ENCODE data around the gene ATP10B.

The ATP10B gene

GRCh38 chr5:160629003-160629402, 223.0 kb downstream of the ATP10B start:
- no peak for DNase-seq

GRCh38 chr5:160628619-160628968, 223.4 kb downstream of the ATP10B start:
- DNase-seq: no peak

GRCh38 chr5:160627921-160628618, 223.9 kb downstream of the ATP10B start:
- DNase-seq: no peak

GRCh38 chr5:160626322-160626721, 225.7 kb downstream of the ATP10B start:
- DNase-seq: no peak

GRCh38 chr5:160621526-160621925, 230.5 kb downstream of the ATP10B start:
- DNase-seq: no peak

GRCh38 chr5:160620401-160620800, 231.6 kb downstream of the ATP10B start:
- DNase-seq: no peak

- DNase-seq: no peak
These were observed 232.6 kb downstream of the ATP10B start for GRCh38 chr5:160619381-160619780.

- no peak for DNase-seq
These were observed 233.7 kb downstream of the ATP10B start for GRCh38 chr5:160618286-160618685.

GRCh38 chr5:160616712-160617497, 235.1 kb downstream of the ATP10B start:
- no peak for DNase-seq

GRCh38 chr5:160614136-160614535, 237.9 kb downstream of the ATP10B start:
- no peak for DNase-seq

- no peak for DNase-seq
These were observed 246.7 kb downstream of the ATP10B start for GRCh38 chr5:160605266-160605665.

GRCh38 chr5:160604484-160604883, 247.5 kb downstream of the ATP10B start:
- no peak for DNase-seq

GRCh38 chr5:160602744-160603143, 249.3 kb downstream of the ATP10B start:
- DNase-seq: no peak

- no peak for DNase-seq
These were observed 251.0 kb downstream of the ATP10B start for GRCh38 chr5:160601046-160601445.

- DNase-seq: no peak
These were observed 278.7 kb downstream of the ATP10B start for GRCh38 chr5:160573318-160573717.

GRCh38 chr5:160567031-160567705, 284.8 kb downstream of the ATP10B start:
- no peak for DNase-seq

GRCh38 chr5:160565376-160565775, 286.6 kb downstream of the ATP10B start:
- no peak for DNase-seq

GRCh38 chr5:160556846-160557245, 295.2 kb downstream of the ATP10B start:
- no peak for DNase-seq

GRCh38 chr5:160555971-160556631, 295.9 kb downstream of the ATP10B start:
- DNase-seq: no peak

GRCh38 chr5:160555581-160555970, 296.4 kb downstream of the ATP10B start:
- DNase-seq: no peak

GRCh38 chr5:160550075-160550474, 301.9 kb downstream of the ATP10B start:
- DNase-seq: no peak

GRCh38 chr5:160548949-160549645, 302.9 kb downstream of the ATP10B start:
- DNase-seq: no peak

- DNase-seq: no peak
These were observed 304.1 kb downstream of the ATP10B start for GRCh38 chr5:160547872-160548271.
